SK-N-SH treated with all-trans-retinoic acid at 6 μM for 48 hours (cell line): ENCODE data around the gene SMTNL1.

Experiments used
- ARNTL ChIP-seq: fragments of 450-650 bp; formaldehyde crosslinking; IDR thresholded peaks from 2 replicates; pipeline ENCODE4 v1.5.0; 2020; ENCODE audit warnings: low read depth, mild to moderate bottlenecking, moderate library complexity, borderline replicate concordance
- CREB5 ChIP-seq: fragments of 250-450 bp; sonication (Bioruptor Pico); IDR thresholded peaks from 2 replicates; pipeline ENCODE4 v1.5.1; 2020; ENCODE audit warnings: low read depth, mild to moderate bottlenecking, moderate library complexity
- CSRNP3 ChIP-seq: fragments of 250-450 bp; sonication (Bioruptor Pico); IDR thresholded peaks from 2 replicates; pipeline ENCODE4 v1.5.1; 2021; ENCODE audit warnings: mild to moderate bottlenecking, moderate library complexity
- OSR1 ChIP-seq: fragments of 250-450 bp; sonication (Bioruptor Pico); IDR thresholded peaks from 2 replicates; pipeline ENCODE4 v1.8.0; 2022; ENCODE audit warnings: moderate library complexity, mild to moderate bottlenecking, inconsistent platforms
- POU6F1 ChIP-seq: fragments of 250-450 bp; sonication (Bioruptor Pico); IDR thresholded peaks from 2 replicates; pipeline ENCODE4 v1.8.0; 2021; ENCODE audit warnings: low read depth, mild to moderate bottlenecking, moderate library complexity, borderline replicate concordance
- SNAI2 ChIP-seq: fragments of 250-450 bp; sonication (Bioruptor Pico); IDR thresholded peaks from 2 replicates; pipeline ENCODE4 v1.5.0; 2020; ENCODE audit warnings: mild to moderate bottlenecking, moderate library complexity
- TCF4 ChIP-seq: fragments of 250-450 bp; sonication (Bioruptor Pico); IDR thresholded peaks from 2 replicates; pipeline ENCODE4 v1.8.0; 2021; ENCODE audit warnings: mild to moderate bottlenecking, moderate library complexity, borderline replicate concordance
- ZC3H10 ChIP-seq: fragments of 250-450 bp; sonication (Bioruptor Pico); IDR thresholded peaks from 2 replicates; pipeline ENCODE4 v1.5.1; 2021; ENCODE audit warnings: mild to moderate bottlenecking, moderate library complexity
- ZFP30 ChIP-seq: fragments of 450-650 bp; formaldehyde crosslinking; IDR thresholded peaks from 2 replicates; pipeline ENCODE4 v1.5.0; 2022; ENCODE audit warnings: mild to moderate bottlenecking, moderate library complexity

- TF ChIP-seq ZC3H10 (no peak), CSRNP3 (CRISPR knock-in tag) (no peak), CREB5 (CRISPR knock-in tag) (no peak), ARNTL (CRISPR knock-in tag) (no peak), ZFP30 (CRISPR knock-in tag) (no peak), POU6F1 (CRISPR knock-in tag) (no peak), SNAI2 (no peak), TCF4 (CRISPR knock-in tag) (no peak), OSR1 (CRISPR knock-in tag) (no peak)
These were observed 12.6 kb downstream of the SMTNL1 start for GRCh38 chr11:57549983-57550382.
